Right renal pelvis (tissue), 4 donors: ENCODE data around the gene ATG4C. TPM values are rescaled to one million over a fixed set of nuclear protein-coding genes. Genes with fewer than 3 reads are reported as not detected.
A peak's percentile ranks its signal among the peaks of the same experiment; 100 is the strongest.
"Not testable (repeated sequence)": the region's sequence is repeated elsewhere in the genome, so short reads cannot be mapped to it uniquely, and the experiment has no call there.

Experiments
- DNase-seq, 4 donors: peaks; one replicate each; pipeline ENCODE4 v3.0.0-alpha.2; 2013; ENCODE audit warnings: low read depth in 4 of 4, low spot score in 3 of 4, missing footprints in 1 of 4
- polyA plus RNA-seq, 4 donors: library from polyadenylated mRNA; unstranded; fragments of 120-200 nt; gene quantifications; one replicate each; pipeline ENCODE4 v1.2.1, GENCODE V29; 2013; ENCODE audit not compliant: insufficient read length in 4 of 4

ATG4C gene
- 10 to 100 TPM; 19.7 to 26.0 (median 23.7) TPM for polyA plus RNA-seq

- peak; percentile 89 to 98 (median 93) for DNase-seq
Observed at GRCh38 chr1:62783736-62784508, at the start of gene ATG4C. TSS of gene ATG4C (plus strand) at chr1:62784132. CDS start at chr1:62803787, 19,655 bp downstream.

GRCh38 chr1:62735491-62736171 lies 48.3 kb upstream of the ATG4C start:
- DNase-seq, result no peak

GRCh38 chr1:62740701-62741100 lies 43.2 kb upstream of the ATG4C start:
- DNase-seq, result not testable (repeated sequence)

- DNase-seq, result no peak
Observed at GRCh38 chr1:62744611-62745577, 39.0 kb upstream of the ATG4C start.

- DNase-seq, result peak; percentile 8 to 39 (median 28)
Observed at GRCh38 chr1:62746086-62746808, 37.7 kb upstream of the ATG4C start.

GRCh38 chr1:62746809-62747138 lies 37.2 kb upstream of the ATG4C start:
- no peak for DNase-seq

- no peak for DNase-seq
Observed at GRCh38 chr1:62753031-62753965, 30.6 kb upstream of the ATG4C start.

- not testable (repeated sequence) for DNase-seq
Observed at GRCh38 chr1:62754938-62755337, 29.0 kb upstream of the ATG4C start.

GRCh38 chr1:62756255-62756884 lies 27.6 kb upstream of the ATG4C start:
- DNase-seq, result not testable (repeated sequence)

- not testable (repeated sequence) for DNase-seq
Observed at GRCh38 chr1:62759232-62759875, 24.6 kb upstream of the ATG4C start.

- DNase-seq, result not testable (repeated sequence)
Observed at GRCh38 chr1:62760021-62760782, 23.7 kb upstream of the ATG4C start.

GRCh38 chr1:62761223-62761870 lies 22.6 kb upstream of the ATG4C start:
- not testable (repeated sequence) for DNase-seq

- DNase-seq, result not testable (repeated sequence)
Observed at GRCh38 chr1:62762027-62762426, 21.9 kb upstream of the ATG4C start.

GRCh38 chr1:62765981-62766380 lies 18.0 kb upstream of the ATG4C start:
- DNase-seq, result no peak

- not testable (repeated sequence) for DNase-seq
Observed at GRCh38 chr1:62768551-62768950, 15.4 kb upstream of the ATG4C start.

GRCh38 chr1:62772607-62773295 lies 11.2 kb upstream of the ATG4C start:
- no peak for DNase-seq
